Stomach (tissue), 4 donors: ENCODE results near the gene CRIM1.

Experiments
- POLR2AphosphoS5 ChIP-seq, 3 donors: sonication (generic); formaldehyde crosslinking; IDR thresholded peaks; one replicate each; pipeline ENCODE4 v1.6.1; 2016; ENCODE audit warnings: antibody characterized with exemption in 3 of 3
- TF ChIP-seq, protein P1 (sequence below), 7 experiments: fragments of 450-650 bp in 4 of 7; fragments of 200-600 bp in 3 of 7; sonication (generic) in 3 of 7; IDR thresholded peaks; one replicate each; pipeline ENCODE4 v1.5.1; 2016 to 2019; ENCODE audit warnings: antibody characterized with exemption in 7 of 7, control low read depth in 2 of 7, mild to moderate bottlenecking in 1 of 7

DNA sequence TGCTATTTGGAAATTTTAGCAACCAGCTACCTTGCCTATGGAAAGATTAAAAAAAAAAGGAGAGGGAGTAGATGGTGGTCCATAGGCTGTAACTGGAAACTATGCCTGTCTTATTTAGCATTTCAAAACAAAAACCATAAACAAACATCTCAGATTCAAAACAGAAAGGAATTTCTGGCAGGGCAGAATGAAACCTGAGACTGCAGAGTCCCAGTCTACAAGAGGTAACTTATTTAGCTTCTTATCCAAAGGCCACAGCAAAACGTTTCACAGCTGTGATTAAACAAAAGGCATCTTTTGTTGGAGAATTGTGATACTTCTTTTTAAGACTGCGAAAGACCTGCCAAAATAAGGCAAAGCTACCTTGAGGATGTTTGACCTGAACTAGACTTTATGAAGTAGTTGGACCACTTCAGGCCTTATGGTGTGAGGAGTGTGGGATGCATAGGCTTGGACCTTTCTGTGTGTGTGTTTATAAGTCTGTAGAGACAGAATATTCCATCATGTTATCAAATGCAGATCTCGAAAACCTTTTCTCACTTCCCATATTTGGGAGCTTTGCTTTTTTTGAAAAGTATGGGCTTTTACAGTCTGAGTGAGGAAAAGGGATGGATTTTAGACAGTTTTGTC is 11.0 kb downstream of the CRIM1 start:
- TF ChIP-seq POLR2AphosphoS5 (IDR thresholded peaks at IDR 0.05): no peak
- TF ChIP-seq, protein P1, sequence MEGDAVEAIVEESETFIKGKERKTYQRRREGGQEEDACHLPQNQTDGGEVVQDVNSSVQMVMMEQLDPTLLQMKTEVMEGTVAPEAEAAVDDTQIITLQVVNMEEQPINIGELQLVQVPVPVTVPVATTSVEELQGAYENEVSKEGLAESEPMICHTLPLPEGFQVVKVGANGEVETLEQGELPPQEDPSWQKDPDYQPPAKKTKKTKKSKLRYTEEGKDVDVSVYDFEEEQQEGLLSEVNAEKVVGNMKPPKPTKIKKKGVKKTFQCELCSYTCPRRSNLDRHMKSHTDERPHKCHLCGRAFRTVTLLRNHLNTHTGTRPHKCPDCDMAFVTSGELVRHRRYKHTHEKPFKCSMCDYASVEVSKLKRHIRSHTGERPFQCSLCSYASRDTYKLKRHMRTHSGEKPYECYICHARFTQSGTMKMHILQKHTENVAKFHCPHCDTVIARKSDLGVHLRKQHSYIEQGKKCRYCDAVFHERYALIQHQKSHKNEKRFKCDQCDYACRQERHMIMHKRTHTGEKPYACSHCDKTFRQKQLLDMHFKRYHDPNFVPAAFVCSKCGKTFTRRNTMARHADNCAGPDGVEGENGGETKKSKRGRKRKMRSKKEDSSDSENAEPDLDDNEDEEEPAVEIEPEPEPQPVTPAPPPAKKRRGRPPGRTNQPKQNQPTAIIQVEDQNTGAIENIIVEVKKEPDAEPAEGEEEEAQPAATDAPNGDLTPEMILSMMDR (IDR thresholded peaks at IDR 0.05): no peak
